GM12878 (cell line): ENCODE measurements around the gene CYP2S1. TPM values are rescaled to one million over a fixed set of nuclear protein-coding genes. Genes with fewer than 3 reads are reported as not detected.

Experiments used
- ATAC-seq: fragments of 200-7000 bp; cut with Tn5 transposase; 3 replicates; pipeline ENCODE4 v1.9.1; 2020; ENCODE audit warnings: mild to moderate bottlenecking, moderate library complexity
- BruUV-seq: library from RNA; stranded (reverse); fragments of 400-500 nt; replicated peaks from 2 replicates; lab custom pipeline; 2021; lab: Mats Ljungman, UMichigan
- CTCF ChIA-PET: fragments of 300-600 bp; sonication (Branson Sonifier 250); formaldehyde crosslinking; extraction: SDS; loops from one replicate; lab custom pipeline; 2021; ENCODE audit warnings: inconsistent platforms; lab: Yijun Ruan, JAX
- POLR2A ChIA-PET: fragments of 350-600 bp; formaldehyde crosslinking; extraction: SDS; loops from one replicate; lab custom pipeline; 2021; ENCODE audit warnings: inconsistent platforms; lab: Charles Lee
- RAD21 ChIA-PET: fragments of 300-600 bp; sonication (Branson Sonifier 250); formaldehyde crosslinking; loops from one replicate; lab custom pipeline; 2023; ENCODE audit warnings: antibody characterized with exemption; ENCODE audit not compliant: unreplicated experiment; lab: Charles Lee
- SMC1A ChIA-PET: fragments of 300-600 bp; sonication (Branson Sonifier 250); formaldehyde crosslinking; loops from one replicate; lab custom pipeline; 2023; ENCODE audit not compliant: unreplicated experiment, uncharacterized antibody; lab: Charles Lee
- DNase-seq: peaks from one replicate; pipeline ENCODE4 v3.0.0-alpha.2; 2011; ENCODE audit warnings: low read depth, low spot score
- FAIRE-seq: peaks from 3 replicates; lab custom pipeline; 2011; peaks lifted over from hg19 to GRCh38; lab: Jason Lieb, UNC
- H2AFZ ChIP-seq: 2 replicates; pipeline ENCODE4 v1.6.0; 2011; ENCODE audit warnings: low read depth, low read length, control low read depth; ENCODE audit not compliant: control insufficient read depth
- H3K27ac ChIP-seq: 2 replicates; pipeline ENCODE4 v1.5.1; 2011; ENCODE audit warnings: control low read depth; ENCODE audit not compliant: control insufficient read depth, insufficient read depth
- H3K27me3 ChIP-seq, 2 experiments: replicated peaks in 1 of 2; 2 replicates each; pipeline versions ENCODE4 v1.6.0 to v1.6.1; 2011; ENCODE audit warnings: low read length in 1 of 2; ENCODE audit not compliant: control insufficient read depth in 2 of 2, insufficient read depth in 2 of 2
- H3K36me3 ChIP-seq, 2 experiments: 2 replicates each; pipeline ENCODE4 v1.5.1; 2011; ENCODE audit warnings: low read length in 1 of 2; ENCODE audit not compliant: control insufficient read depth in 2 of 2, insufficient read depth in 2 of 2
- H3K4me1 ChIP-seq: 2 replicates; pipeline ENCODE4 v1.6.1; 2011; ENCODE audit warnings: mild to moderate bottlenecking, low read length, moderate library complexity, mixed read lengths; ENCODE audit not compliant: control insufficient read depth, insufficient read depth
- H3K4me2 ChIP-seq: 2 replicates; pipeline ENCODE4 v1.6.0; 2011; ENCODE audit warnings: control low read depth; ENCODE audit not compliant: control insufficient read depth, insufficient read depth
- H3K4me3 ChIP-seq: fragments of 200-600 bp; sonication (generic); 2 replicates; pipeline ENCODE4 v1.5.1; 2016
- H3K79me2 ChIP-seq: 2 replicates; pipeline ENCODE4 v1.6.0; 2011; ENCODE audit warnings: low read length; ENCODE audit not compliant: control insufficient read depth, insufficient read depth
- H3K9ac ChIP-seq: 2 replicates; pipeline ENCODE4 v1.8.0; 2011; ENCODE audit warnings: low read length, control low read depth, mixed read lengths; ENCODE audit not compliant: control insufficient read depth, insufficient read depth
- H3K9me3 ChIP-seq: replicated peaks from 3 replicates; pipeline ENCODE4 v1.5.1; 2011; ENCODE audit warnings: mild to moderate bottlenecking, low read length; ENCODE audit not compliant: control insufficient read depth, insufficient read depth
- H4K20me1 ChIP-seq: 2 replicates; pipeline ENCODE4 v1.6.0; 2011; ENCODE audit not compliant: control insufficient read depth, insufficient read depth
- BACH1 ChIP-seq: fragments of 450-650 bp; IDR thresholded peaks from 2 replicates; pipeline ENCODE4 v1.6.1; 2017; ENCODE audit warnings: mild to moderate bottlenecking, borderline replicate concordance
- CBX3 ChIP-seq: fragments of 200-600 bp; sonication (generic); IDR thresholded peaks from 2 replicates; pipeline ENCODE4 v1.6.1; 2016; ENCODE audit warnings: low read depth, borderline replicate concordance
- DPF2 ChIP-seq: fragments of 450-650 bp; IDR thresholded peaks from 2 replicates; pipeline ENCODE4 v1.6.1; 2017; ENCODE audit warnings: mild to moderate bottlenecking
- ESRRA ChIP-seq: IDR thresholded peaks from 2 replicates; pipeline ENCODE4 v1.6.1; 2012; ENCODE audit warnings: mild to moderate bottlenecking, low read length, improper control_type of control experiment
- NBN ChIP-seq: fragments of 450-650 bp; IDR thresholded peaks from 2 replicates; pipeline ENCODE4 v1.6.1; 2016
- SPI1 ChIP-seq: IDR thresholded peaks from 2 replicates; pipeline ENCODE4 v1.6.1; 2011; ENCODE audit warnings: low read depth, mild to moderate bottlenecking, low read length, moderate library complexity, borderline replicate concordance; ENCODE audit not compliant: insufficient read depth
- SRF ChIP-seq, 2 experiments: IDR thresholded peaks; 2 replicates each; pipeline ENCODE4 v1.6.1; 2011; ENCODE audit warnings: low read depth in 2 of 2, low read length in 2 of 2, mild to moderate bottlenecking in 1 of 2, moderate library complexity in 1 of 2
- SUPT20H ChIP-seq: IDR thresholded peaks from 2 replicates; pipeline ENCODE4 v1.6.1; 2011; ENCODE audit warnings: low read depth, mild to moderate bottlenecking, low read length, moderate library complexity, borderline replicate concordance; ENCODE audit not compliant: control insufficient read depth
- WGBS: methylation state at CpG from one replicate; pipeline ENCODE4 v1.1.6; 2016; ENCODE audit warnings: low lambda C conversion rate; ENCODE audit not compliant: insufficient replicate concordance, insufficient coverage; ENCODE audit errors: missing lambda C conversion rate; 5-methylcytosine and 5-hydroxymethylcytosine counted together
- in situ Hi-C: fragments of 300-500 bp; cut with MboI; formaldehyde crosslinking; loops from 9 replicates; pipeline ENCODE4 v1.14.3; 2018; ENCODE audit warnings: mixed read lengths
- intact Hi-C: fragments of 100-400 bp; cut with micrococcal nuclease; formaldehyde crosslinking; loops from one replicate; pipeline ENCODE4 v1.14.2; 2022; ENCODE audit not compliant: unreplicated experiment
- polyA plus RNA-seq, 11 experiments: library from polyadenylated mRNA; depleted of rRNA in 4 of 11; unstranded in 6 of 11; stranded (reverse) in 5 of 11; fragments of >200 nt; fragmentation: Nextera tagmentation in 4 of 11; fragmentation: Illumina TruSeq in 1 of 11; extraction: Ambion mirVana in 4 of 11; extraction: Trizol in 1 of 11; gene quantifications; 1 replicate in 1 of 11; 2 replicates in 10 of 11; pipeline versions ENCODE4 v1.2.1 to v1.2.3, GENCODE V29; 2011 to 2016; ENCODE audit warnings: inconsistent platforms in 2 of 11, missing spikeins in 2 of 11, low read depth in 1 of 11
- total RNA-seq, 4 experiments: library from RNA; depleted of rRNA in 3 of 4; stranded (reverse); fragments of >200 nt in 3 of 4; fragmentation: Illumina TruSeq in 1 of 4; extraction: Trizol in 1 of 4; gene quantifications; 2 replicates each; pipeline versions ENCODE4 v1.2.1 to v1.2.3, GENCODE V29; 2013 to 2021
- TF ChIP-seq, protein P1 (sequence below): fragments of 150-350 bp; IDR thresholded peaks from 2 replicates; pipeline ENCODE4 v1.6.1; 2014; ENCODE audit warnings: mild to moderate bottlenecking, low read depth, low read length

CYP2S1 gene
- total and polyA plus RNA-seq, 10 of the 15 experiments (the other 5 are each of a cell fraction or from before 2014, with no cell fraction given), result 0.03 to 0.28 (median 0.12) TPM; not detected in 2

GRCh38 chr19:41221514-41222205, 28.6 kb downstream of the CYP2S1 start:
- 37% methylated on average over 20 of the region's 20 CpGs for WGBS
- Histone ChIP-seq H3K9ac (no peak overlapping the region), H3K4me3 (no peak overlapping the region), H3K27ac (no peak overlapping the region), H3K9me3 (no peaks in the 10 kb centered on the region), H4K20me1 (no peaks in the 10 kb centered on the region), H3K36me3 (no peaks in the 10 kb centered on the region), H2AFZ (no peak overlapping the region), H3K27me3 (peaks cover 0 to 7% of the 10 kb centered on the region in 2 experiments; a peak in 2 of 4 replicates), H3K79me2 (no peaks in the 10 kb centered on the region), H3K4me2 (no peak overlapping the region), H3K4me1 (no peaks in the 10 kb centered on the region)
- TF ChIP-seq CBX3, result no peak
- TF ChIP-seq, protein P1, sequence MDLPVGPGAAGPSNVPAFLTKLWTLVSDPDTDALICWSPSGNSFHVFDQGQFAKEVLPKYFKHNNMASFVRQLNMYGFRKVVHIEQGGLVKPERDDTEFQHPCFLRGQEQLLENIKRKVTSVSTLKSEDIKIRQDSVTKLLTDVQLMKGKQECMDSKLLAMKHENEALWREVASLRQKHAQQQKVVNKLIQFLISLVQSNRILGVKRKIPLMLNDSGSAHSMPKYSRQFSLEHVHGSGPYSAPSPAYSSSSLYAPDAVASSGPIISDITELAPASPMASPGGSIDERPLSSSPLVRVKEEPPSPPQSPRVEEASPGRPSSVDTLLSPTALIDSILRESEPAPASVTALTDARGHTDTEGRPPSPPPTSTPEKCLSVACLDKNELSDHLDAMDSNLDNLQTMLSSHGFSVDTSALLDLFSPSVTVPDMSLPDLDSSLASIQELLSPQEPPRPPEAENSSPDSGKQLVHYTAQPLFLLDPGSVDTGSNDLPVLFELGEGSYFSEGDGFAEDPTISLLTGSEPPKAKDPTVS, result no peak
- no peak for TF ChIP-seq SUPT20H
- no peak for TF ChIP-seq NBN
- no peak for TF ChIP-seq SPI1
- TF ChIP-seq DPF2, result no peak
- no peak for TF ChIP-seq BACH1
- no peak for TF ChIP-seq ESRRA
- TF ChIP-seq SRF (IDR thresholded peaks at IDR 0.05; ENCODE audit: low read depth in 2 of 2, low read length in 2 of 2), result no peak
- DNase-seq, result no peak
- ChIA-PET RAD21 (interaction anchor here (0.5 to 0.7 kb wide), 2 partner anchors 229 to 241 kb away, joined by 3 read pairs; no protein-coding TSS in a partner anchor), POLR2A (no interaction called here), SMC1A (no interaction called here), CTCF (interaction anchor here (1.3 kb wide), 1 partner anchor 17 kb away, joined by 4 read pairs; no protein-coding TSS in a partner anchor)
- in situ Hi-C loops, result no loop called here
- no peak for FAIRE-seq
- intact Hi-C loops, result no loop called here
- no TSS peak for BruUV-seq
- ATAC-seq, result no peak
